Measurements from ENCODE around the gene SLC9A9. TPM values are rescaled to one million over a fixed set of nuclear protein-coding genes. Genes with fewer than 3 reads are reported as not detected.

The SLC9A9 gene
- total and polyA plus RNA-seq, 8 donors, result 0.58 to 29.7 (median 14.0) TPM

GRCh38 chr3:143354342-143354741 is 493.9 kb downstream of the SLC9A9 start:
- Histone ChIP-seq H3K36me3 (no peaks in the 10 kb centered on the region), H3K9me3 (no peaks in the 10 kb centered on the region), H3K4me1 (peaks cover 0 to 5% (median 0%) of the 10 kb centered on the region in 4 donors), H3K27ac (no peak overlapping the region), H3K27me3 (no peaks in the 10 kb centered on the region), H3K4me3 (no peak overlapping the region)
- no peak for TF ChIP-seq CTCF (IDR thresholded peaks at IDR 0.05)
- TF ChIP-seq POLR2A (IDR thresholded peaks at IDR 0.05), result no peak
- no peak for TF ChIP-seq POLR2AphosphoS5 (IDR thresholded peaks at IDR 0.05)
- no peak for TF ChIP-seq EP300 (IDR thresholded peaks at IDR 0.05)
- intact Hi-C loops (cut with DNase I; ENCODE audit: low total_unique reads), result no loop called here
- 37 to 61% (median 45%) methylated on average over 1 of the region's 1 CpG for WGBS, 5 donors
- DNase-seq, result no peak

GRCh38 chr3:143352850-143353550 is 495.3 kb downstream of the SLC9A9 start:
- Histone ChIP-seq H3K9me3 (no peaks in the 10 kb centered on the region), H3K4me3 (no peak overlapping the region), H3K4me1 (no peaks in the 10 kb centered on the region), H3K27ac (no peak overlapping the region), H3K36me3 (no peaks in the 10 kb centered on the region), H3K27me3 (no peaks in the 10 kb centered on the region)
- TF ChIP-seq EP300 (IDR thresholded peaks at IDR 0.05) (no peak), CTCF (IDR thresholded peaks at IDR 0.05) (no peak), POLR2AphosphoS5 (IDR thresholded peaks at IDR 0.05) (no peak), POLR2A (IDR thresholded peaks at IDR 0.05) (no peak)
- intact Hi-C loops (cut with DNase I; ENCODE audit: low total_unique reads), result no loop called here
- DNase-seq, result no peak
- WGBS, 5 donors, result 52 to 67% (median 62%) methylated on average over 6 of the region's 6 CpGs

GRCh38 chr3:143351895-143352608 is 496.2 kb downstream of the SLC9A9 start:
- Histone ChIP-seq H3K36me3 (no peaks in the 10 kb centered on the region), H3K27me3 (no peaks in the 10 kb centered on the region), H3K27ac (no peak overlapping the region), H3K9me3 (no peaks in the 10 kb centered on the region), H3K4me1 (no peaks in the 10 kb centered on the region), H3K4me3 (no peak overlapping the region)
- no peak for TF ChIP-seq CTCF (IDR thresholded peaks at IDR 0.05)
- intact Hi-C loops (cut with DNase I; ENCODE audit: low total_unique reads), result no loop called here
- DNase-seq, result no peak
- WGBS, 5 donors, result 76 to 89% (median 82%) methylated on average over 4 of the region's 4 CpGs

GRCh38 chr3:143351354-143351753 is 496.9 kb downstream of the SLC9A9 start:
- H3K27ac ChIP-seq, result no peak overlapping the region
- no peaks in the 10 kb centered on the region for H3K9me3 ChIP-seq
- TF ChIP-seq POLR2AphosphoS5 (IDR thresholded peaks at IDR 0.05) (no peak), CTCF (IDR thresholded peaks at IDR 0.05) (no peak), EP300 (IDR thresholded peaks at IDR 0.05) (no peak), POLR2A (IDR thresholded peaks at IDR 0.05) (no peak)
- no peaks in the 10 kb centered on the region for H3K27me3 ChIP-seq
- no peaks in the 10 kb centered on the region for H3K4me1 ChIP-seq
- no peak for DNase-seq
- intact Hi-C loops (cut with DNase I; ENCODE audit: low total_unique reads), result no loop called here
- H3K4me3 ChIP-seq, result no peak overlapping the region
- H3K36me3 ChIP-seq, result no peaks in the 10 kb centered on the region
- 43 to 86% (median 65%) methylated on average over 2 of the region's 2 CpGs for WGBS, 5 donors
